Measurements from ENCODE around the gene ZNF283. TPM values are rescaled to one million over a fixed set of nuclear protein-coding genes. Genes with fewer than 3 reads are reported as not detected.

Gene ZNF283
- total and polyA plus RNA-seq, 9 of the 15 experiments (the other 6 are each of a cell fraction or from before 2014, with no cell fraction given), result 6.0 to 19.5 (median 9.8) TPM

- TF ChIP-seq ARID4B (CRISPR knock-in tag; IDR thresholded peaks at IDR 0.05) (no peak), CREB3L1 (IDR thresholded peaks at IDR 0.05; ENCODE audit: borderline replicate concordance, low read depth) (peak; percentile 67; the same call in 1 of the 2 replicates), FOSL1 (tag; conservative IDR thresholded peaks at IDR 0.05) (0 out of 2 replicates have a peak, but pooled peaks have one; percentile 12), CREM (IDR thresholded peaks at IDR 0.05; ENCODE audit: low read depth) (0 out of 2 replicates have a peak, but pooled peaks have one; percentile 44), CBX1 (IDR thresholded peaks at IDR 0.05; ENCODE audit: low read depth) (0 out of 2 replicates have a peak, but pooled peaks have one; percentile 24), ETV5 (CRISPR knock-in tag; IDR thresholded peaks at IDR 0.05; ENCODE audit: low read depth) (0 out of 2 replicates have a peak, but pooled peaks have one; percentile 11), NR2C2 (CRISPR knock-in tag; IDR thresholded peaks at IDR 0.05) (no peak), NR2C2 (tag; IDR thresholded peaks at IDR 0.05) (peak; percentile 83), YBX1 (IDR thresholded peaks at IDR 0.05) (no peak), POU5F1 (IDR thresholded peaks at IDR 0.05; ENCODE audit: borderline replicate concordance, low read depth, low read length, partially characterized antibody) (peak; percentile 22), E2F6 (IDR thresholded peaks at IDR 0.05; ENCODE audit: borderline replicate concordance in 1 of 2, extremely low read depth in 1 of 2, insufficient read depth in 1 of 2, insufficient read length in 1 of 2, low read depth in 1 of 2, low read length in 1 of 2, poor library complexity in 1 of 2, severe bottlenecking in 1 of 2) (peak in 1 of 2 experiments; percentile 64), ARNT (IDR thresholded peaks at IDR 0.05) (no peak), ZNF766 (CRISPR knock-in tag; conservative IDR thresholded peaks at IDR 0.05) (peak; percentile 57; the same call in 1 of the 2 replicates), SUPT5H (IDR thresholded peaks at IDR 0.05) (peak; percentile 66; the same call in 1 of the 2 replicates), POLR2B (IDR thresholded peaks at IDR 0.05; ENCODE audit: low read depth, partially characterized antibody) (peak; percentile 44), MAX (CRISPR knock-in tag; IDR thresholded peaks at IDR 0.05) (peak; percentile 24; the same call in 1 of the 2 replicates), HCFC1 (IDR thresholded peaks at IDR 0.05; ENCODE audit: low read depth, low read length) (peak; percentile 93), MYC (IDR thresholded peaks at IDR 0.05; ENCODE audit: low read depth, low read length) (peak; percentile 67), MYC (CRISPR knock-in tag; IDR thresholded peaks at IDR 0.05; ENCODE audit: borderline replicate concordance, low read depth) (no peak)
Measured at GRCh38 chr19:43826787-43827754, at the start of gene ZNF283 (continued).

Measured in K562 (cell line).